Epidermal melanocyte (primary cell): ENCODE results near the gene TP53BP2.

Experiments used
- DNase-seq: peaks from one replicate; pipeline ENCODE4 v3.0.0; 2011; ENCODE audit warnings: low spot score; ENCODE audit not compliant: insufficient read length

Gene TP53BP2

DNA sequence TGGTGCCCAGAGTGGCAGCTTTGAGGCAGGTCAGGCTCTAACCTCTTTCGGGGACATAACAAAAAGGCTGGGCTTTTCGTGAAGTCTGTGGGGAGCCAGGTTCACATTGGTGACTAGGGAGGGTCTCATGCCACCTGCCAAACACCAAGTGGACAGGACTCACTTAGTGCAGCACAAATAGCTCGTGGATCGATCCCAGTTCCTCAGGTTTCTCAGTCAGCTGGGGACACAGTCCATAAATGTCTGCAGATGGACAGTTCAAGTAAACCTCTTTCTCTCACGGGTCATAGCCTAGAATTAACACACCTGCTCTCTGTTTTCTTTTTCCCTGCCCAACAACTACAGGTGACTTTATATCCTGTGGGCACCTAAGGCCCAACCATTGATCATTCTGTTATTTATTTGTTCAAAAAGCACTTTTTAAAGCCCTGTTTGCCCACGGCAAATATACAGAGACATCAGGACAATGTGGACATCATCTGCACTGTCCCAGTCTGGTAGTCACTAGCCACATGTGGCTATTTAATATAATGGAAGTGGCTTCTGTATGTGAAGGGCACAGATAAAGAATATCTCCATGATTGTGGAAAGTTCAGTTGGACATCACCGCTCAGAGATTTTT, 79.9 kb downstream of the TP53BP2 start:
- DNase-seq, result no peak

DNA sequence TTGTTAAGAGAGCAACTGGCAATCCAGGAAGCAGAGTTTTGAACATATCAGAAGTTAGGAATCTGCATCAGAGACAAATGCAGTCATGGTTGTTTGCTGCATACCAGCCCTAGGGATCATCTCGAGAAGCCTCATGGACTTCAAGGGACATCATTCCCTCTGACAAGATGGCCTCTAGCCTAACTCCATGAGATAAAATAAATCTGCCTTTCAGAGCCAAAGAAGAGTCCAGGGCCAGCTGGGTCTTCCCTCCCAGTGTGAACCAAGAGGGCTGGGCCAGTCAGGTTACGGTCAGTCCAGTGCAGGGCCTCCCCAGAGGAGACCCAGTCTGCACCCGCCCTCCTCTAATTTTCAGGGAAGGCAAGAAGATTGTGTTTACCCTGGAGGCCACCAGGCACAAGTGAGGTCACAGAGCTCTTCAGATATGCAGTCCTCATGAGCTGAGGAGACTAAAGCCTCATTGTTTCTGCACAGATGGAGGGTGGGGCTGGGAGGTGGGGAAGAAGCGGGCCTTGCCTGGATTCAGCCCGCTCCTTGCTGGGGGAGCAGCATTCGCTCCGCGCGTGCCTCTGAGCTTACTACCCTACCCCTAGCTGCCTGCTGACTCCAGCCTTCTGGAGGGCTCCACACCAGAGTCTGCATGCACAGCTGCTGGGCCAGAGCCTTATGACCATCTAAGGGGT, 80.6 kb downstream of the TP53BP2 start:
- peak; percentile 76 for DNase-seq

DNA sequence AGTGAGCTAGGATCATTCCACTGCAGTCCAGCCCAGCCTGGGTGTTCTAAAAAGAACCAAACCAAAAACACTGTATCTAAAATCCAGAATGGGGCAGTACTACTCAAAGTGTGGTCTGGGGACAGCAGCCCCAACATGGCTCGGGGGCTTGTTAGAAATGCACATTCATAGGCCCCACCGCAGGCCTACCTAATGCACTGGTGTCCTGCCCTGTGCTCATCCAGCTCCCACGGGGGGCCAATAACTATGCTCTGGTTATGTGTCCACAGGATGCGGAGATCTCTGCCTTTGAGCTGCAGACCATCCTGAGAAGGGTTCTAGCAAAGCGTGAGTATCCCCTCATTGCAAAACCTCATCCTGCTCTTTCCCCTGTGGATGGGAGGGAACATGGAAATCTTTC, 81.9 kb downstream of the TP53BP2 start:
- DNase-seq, result no peak

DNA sequence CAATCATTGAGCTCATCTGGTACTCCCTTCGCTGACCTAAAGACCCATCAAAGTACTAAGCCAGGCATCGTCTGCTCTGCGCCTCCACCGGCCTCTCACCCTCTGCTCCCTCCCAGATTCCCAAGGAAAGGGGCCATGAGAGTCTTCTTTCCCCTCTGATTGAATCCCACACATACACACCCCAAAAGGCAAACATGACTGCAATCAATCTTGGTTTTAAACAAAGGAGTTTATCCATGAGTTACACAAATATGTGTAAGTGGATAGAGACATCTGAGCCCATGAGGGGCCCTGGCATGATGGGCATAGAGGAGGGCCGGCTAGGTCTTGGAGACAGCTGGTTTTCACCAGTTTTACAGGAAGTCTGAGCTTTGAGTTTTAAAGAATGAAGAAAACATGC, 82.5 kb downstream of the TP53BP2 start:
- no peak for DNase-seq

DNA sequence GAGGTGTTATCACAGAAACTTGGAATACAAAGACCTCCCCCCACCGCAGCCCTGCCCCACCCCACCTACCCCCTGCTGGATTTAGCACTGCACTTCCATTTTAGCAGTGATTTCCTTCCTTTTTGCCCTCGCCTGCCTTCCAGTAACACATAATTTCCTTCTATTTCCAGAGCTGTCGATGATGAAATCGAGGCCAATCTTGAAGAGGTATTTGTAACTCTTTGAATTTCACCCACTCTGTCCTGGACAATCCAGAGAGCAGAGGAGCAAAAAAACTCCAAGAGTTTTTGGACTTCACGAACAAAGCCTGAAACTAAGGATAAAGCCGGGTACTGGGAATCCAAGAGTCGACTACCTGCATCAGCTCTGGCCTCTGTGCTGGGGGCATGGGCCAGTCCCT, 84.3 kb downstream of the TP53BP2 start:
- no peak for DNase-seq

DNA sequence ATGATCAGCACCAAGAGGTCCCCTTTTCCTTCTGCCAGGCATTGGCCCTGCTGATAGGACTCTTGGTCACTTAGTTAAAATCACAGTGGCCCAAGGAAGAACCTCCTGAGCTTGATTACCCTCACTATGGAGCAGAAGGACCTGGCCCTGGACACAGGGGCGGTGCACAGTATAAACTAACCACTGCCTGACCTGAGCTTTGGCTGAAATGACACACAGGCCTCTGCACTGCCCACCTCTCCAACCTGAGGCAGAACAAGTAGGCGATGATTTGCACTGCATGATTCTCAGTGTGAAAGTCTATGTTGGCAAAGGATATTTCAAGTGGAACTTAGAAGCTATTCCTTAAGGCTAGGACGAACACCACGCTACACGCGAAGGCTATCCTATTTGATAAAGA, 84.9 kb downstream of the TP53BP2 start:
- DNase-seq, result no peak

DNA sequence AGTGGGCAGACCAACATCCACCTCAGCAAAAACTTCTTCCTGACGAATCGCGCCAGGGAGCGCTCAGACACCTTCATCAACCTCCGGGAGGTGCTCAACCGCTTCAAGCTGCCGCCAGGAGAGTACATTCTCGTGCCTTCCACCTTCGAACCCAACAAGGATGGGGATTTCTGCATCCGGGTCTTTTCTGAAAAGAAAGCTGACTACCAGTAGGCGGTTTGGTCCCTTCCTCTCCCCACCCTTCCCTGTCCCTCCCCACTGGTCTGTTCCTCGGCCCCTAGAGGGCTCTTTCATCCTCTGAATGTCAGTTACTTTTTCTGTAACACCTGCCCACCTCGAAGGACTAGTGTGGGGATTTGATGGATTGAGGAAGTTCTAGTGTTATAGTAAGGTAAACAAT, 86.5 kb downstream of the TP53BP2 start:
- no peak for DNase-seq

DNA sequence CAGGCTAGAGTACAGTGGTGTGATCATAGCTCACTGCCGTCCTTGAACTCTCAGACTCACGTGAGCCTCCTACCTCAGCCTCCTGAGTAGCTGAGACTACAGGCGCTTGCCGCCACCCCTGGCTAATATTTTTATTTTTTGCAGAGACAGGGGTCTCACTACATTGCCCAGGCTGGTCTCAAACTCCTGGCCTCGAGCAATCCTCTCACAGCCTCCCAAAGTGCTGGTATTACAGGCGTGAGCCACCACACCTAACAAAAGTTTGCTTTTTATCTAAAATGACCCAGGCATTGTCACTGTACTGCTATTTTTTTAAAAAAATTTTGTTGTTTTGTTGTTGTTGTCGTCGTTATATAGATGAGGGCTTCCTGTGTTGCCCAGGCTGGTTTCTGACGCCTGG, 87.0 kb downstream of the TP53BP2 start:
- no peak for DNase-seq

DNA sequence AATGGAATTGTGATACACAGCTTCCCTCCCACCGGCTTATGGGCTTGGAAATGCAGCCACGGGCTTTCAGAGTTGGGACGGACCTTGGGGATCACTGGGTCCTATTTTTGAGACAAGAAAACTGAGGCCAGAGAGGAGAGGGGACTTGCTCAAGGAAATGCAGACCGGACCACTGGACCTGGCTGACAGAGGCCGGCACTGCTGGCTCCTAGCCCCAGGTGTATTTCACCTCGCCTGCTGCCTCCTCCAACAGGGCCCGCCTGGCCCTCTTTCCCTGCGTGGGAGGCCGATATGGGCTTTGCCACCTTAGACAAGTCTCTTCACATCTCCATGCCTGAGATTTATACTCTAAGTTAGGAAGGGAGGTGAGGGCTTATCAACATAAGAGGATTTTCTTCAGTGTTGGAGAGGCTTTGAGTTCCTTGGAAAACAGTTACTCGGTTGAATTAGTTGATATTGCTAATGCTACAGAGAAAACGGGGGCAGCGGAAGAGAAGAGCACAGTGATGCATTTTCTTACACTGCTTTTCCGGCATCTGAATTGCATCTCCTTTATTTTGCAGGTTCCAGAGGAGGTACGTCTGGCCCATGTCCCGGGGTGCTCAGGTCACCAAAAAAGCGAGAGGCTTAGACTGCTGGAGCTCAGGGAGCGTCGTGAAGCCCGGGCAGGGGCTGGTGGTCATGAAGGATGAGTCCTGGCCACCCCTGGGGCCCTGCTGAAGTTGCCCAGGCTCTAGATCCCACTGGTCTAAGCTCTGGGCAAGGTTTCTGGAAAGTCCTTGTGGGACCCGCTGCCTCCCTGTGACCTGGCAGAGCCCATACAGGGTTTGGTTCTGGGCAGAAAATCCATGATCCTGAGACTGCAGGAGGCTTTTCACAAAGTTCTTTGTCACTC, 88.7 kb downstream of the TP53BP2 start:
- DNase-seq, result no peak

DNA sequence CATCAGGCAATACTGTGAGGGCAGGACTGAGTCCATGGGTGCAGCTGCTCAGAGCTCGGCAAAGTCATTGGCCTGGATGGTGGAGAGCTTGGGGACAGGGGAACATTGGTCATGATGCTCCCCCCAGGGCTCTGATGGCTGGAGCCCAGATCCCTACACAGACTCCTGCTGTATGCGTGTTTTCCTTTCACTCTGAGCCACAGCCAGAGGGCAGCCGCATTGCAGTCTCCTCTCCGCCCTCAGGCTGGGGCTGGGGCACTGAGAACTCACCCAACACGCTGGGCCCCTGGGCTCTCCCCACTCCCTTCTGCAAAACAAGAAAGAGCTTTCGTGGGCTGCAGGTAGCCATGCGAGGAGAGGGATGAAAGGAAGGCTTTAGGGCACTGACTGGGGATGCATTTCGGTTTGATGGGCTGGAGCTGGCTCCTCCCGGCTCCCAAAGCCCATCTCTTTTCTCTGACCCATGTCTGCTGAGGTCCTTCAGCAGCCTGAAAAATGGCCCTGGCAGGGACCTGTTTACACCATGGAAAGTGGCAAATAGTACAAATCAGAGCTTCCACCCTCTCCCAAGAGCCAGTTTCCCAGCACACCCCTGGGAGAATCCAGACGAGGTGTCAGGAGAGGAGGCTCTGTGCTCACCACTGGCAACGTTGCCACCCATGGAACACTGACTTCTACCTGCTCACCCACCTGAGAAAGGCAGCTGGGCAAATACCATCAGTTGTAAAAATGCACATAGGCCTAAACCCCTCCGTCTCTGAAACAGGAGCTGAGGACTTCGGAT, 89.6 kb downstream of the TP53BP2 start:
- no peak for DNase-seq

DNA sequence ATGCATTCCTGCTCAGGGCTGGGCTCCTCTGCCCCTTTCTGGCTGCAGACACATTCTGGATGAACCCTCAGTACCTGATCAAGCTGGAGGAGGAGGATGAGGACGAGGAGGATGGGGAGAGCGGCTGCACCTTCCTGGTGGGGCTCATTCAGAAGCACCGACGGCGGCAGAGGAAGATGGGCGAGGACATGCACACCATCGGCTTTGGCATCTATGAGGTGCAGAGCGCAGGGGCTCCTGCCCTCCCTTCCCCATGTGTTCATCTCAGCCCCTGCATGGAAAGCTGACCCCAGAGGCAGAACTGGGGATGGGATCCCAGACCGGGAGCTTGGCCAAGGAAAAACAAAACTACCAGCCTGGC, 90.3 kb downstream of the TP53BP2 start:
- DNase-seq, result no peak

DNA sequence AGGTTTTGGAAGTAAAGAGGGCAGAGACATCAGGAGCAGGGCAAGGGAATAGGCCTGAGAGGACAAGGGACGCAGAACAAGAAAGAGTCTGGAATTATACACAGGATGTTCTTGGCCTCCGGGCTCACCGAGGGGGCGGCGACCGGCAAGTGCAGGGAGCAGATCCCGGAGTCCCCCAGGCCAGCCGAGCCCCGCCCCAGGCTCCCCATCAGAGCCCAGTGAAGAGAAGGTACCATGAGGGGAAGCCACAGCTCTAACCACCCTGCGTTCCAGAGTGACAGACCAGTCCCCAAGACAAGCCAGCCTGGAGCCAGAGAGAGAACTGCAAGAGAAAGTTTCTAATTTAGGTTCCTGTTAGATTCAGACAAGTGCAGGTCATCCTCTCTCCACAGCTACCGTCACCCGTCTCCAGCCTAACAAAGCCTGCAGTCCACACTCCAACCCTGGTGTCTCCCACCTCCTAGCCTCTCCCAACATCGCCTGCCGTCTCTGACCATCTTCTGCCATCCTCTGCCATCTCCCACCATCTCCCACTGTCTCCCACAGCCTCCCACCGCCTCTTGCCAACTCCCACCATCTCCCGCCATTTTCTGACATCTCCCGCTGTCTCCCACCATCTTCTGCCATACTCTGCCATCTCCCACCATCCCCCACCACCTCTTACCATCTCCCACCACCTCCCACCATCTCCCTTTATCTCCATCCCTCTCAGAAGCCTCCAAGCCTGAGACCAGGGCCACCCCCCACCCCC, 90.9 kb downstream of the TP53BP2 start:
- no peak for DNase-seq

DNA sequence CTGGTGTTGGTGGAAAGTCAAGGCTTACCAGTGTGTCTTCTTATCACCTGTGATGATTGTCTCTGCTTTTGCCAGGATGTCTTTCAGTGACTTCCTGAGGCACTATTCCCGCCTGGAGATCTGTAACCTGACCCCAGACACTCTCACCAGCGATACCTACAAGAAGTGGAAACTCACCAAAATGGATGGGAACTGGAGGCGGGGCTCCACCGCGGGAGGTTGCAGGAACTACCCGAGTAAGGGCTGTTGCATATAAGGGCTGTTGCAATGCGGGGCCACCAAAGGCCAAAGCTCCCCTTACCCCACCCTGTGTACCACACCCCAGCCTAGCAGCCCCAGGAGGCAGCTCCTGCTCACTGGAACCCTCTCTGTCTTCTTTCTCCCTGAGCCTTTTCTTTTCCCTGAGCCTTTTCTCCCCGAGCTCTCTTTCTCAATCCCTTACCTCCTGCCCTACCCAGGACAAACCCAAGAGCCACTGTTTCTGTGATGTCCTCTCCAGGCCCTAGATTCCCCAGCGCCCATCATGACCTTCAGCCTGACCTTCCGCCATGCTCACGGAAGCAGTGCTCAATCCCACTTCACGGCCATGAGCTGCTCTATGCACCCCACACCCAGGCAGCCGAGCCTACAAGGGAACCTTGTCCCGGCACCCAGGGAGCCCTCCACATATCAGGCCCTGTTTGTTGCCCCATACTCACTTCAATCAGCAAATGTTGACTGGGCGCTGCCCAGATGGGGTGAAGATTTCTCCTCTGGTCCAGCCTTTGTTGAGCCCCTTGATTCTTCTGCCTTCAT, 92.8 kb downstream of the TP53BP2 start:
- no peak for DNase-seq

DNA sequence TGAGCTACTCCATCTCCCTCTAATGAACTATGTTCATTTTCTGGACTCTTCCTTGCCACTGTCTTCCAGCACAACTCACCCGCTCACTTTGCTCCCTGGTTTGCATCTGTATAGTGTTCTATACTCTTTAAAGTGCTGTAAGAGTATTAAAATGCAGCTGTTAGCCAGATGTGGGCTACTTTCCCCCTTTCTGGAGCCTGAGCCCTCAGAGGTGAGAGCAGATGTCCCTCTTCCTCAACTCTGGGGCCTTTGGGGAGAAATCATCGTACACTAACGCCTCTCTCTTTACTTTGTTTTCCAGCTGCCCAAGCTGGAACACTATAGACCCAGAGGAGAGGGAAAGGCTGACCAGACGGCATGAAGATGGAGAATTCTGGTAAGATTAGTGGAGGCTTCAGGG, 94.1 kb downstream of the TP53BP2 start:
- no peak for DNase-seq

DNA sequence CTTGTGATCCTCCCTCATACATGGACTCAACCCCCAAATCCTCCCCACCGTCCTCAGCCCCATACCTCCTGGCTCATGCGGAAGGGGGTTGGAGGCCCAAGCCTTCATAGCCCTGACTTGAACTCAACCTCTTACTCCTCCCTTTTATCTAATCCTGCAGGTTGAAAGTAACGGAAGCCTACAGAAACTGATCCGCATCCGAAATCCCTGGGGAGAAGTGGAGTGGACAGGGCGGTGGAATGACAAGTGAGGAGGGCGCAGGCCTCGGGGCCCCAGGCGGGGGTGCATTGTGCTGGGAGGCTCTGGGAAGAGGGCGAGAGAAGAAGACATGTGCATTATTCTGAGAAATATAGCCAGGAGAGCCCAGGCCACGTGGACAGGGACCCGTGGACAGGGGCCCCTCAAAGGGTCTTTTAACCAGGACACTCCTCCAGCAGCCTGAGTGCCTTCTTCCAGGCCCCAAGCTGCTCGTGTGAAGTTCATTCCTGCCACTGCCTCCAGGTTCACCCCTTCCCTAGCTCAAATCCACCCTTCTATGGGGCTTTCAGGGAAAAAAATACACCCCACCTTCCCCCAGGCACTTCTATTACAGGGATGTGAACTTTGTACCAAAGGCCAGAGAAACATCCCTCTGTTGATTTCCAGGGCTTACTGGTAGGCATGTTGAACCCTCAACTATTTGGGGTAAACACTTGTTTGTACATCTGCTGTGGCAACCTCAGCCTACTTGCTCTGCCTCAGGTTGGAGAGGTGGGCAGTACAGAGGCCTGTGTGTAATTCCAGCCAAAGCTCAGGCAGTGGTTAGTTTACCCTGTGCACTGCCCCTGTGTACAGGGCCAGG, 94.8 kb downstream of the TP53BP2 start:
- no peak for DNase-seq

DNA sequence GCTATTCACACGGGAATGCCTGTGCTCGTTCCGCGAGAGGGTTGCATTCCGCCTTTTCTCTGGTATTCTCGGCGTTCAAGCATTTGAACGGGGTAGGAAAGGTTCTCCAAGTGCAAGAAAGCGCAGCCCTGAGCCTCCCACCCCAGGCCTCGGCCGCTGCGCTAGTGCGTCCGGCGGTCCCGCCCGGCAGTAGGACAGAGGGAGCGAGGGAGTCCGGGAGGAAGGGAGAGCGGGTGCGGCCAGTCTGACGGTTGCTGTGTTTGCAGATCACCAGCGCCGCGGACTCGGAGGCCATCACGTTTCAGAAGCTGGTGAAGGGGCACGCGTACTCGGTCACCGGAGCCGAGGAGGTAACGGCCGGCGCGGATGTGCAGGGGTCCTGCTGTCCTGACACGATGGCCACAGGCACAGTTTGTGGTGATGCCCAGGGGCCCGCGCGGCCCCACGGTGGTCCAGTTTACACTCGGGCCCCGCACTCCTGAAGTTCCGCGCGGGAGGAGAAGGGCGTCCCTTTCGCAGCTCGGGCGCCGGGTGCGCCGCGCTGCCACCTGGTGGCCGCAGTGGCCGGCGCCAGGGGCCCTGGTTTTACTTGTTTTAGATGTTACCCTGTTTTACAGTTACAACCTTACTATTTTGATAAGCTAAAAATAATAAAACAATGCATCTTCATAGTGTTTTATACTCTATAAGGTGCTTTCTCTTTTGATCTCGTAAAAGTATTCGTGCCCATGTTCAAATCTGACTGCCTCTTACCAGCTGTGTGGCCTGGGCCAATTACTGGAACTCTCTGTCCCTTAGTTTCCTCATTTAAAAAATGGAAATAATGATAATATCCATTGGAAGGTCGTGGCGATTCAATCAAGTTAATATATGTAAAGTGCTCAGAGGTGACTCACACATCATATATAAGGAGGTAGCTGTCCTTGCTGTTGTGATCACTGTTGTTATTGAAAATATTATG, 96.7 kb downstream of the TP53BP2 start:
- peak; percentile 56 for DNase-seq

DNA sequence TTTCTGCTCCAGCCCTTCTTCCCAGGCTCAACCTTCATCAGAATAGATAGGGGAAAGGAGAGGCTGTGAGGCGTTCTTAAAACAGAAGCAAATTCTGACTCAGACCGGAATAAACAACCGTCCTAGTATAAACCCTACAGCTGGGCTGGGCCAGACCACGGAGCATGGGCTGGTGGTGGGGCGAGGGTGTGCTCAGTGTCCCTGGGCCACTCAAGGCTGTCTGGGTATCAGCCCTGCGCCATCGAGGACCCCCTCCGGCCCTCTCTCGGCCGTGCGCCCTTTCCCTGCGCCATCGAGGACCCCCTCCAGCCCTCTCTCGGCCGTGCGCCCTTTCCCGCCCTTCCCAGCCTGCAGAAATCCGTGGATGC, 97.4 kb downstream of the TP53BP2 start:
- DNase-seq, result no peak

DNA sequence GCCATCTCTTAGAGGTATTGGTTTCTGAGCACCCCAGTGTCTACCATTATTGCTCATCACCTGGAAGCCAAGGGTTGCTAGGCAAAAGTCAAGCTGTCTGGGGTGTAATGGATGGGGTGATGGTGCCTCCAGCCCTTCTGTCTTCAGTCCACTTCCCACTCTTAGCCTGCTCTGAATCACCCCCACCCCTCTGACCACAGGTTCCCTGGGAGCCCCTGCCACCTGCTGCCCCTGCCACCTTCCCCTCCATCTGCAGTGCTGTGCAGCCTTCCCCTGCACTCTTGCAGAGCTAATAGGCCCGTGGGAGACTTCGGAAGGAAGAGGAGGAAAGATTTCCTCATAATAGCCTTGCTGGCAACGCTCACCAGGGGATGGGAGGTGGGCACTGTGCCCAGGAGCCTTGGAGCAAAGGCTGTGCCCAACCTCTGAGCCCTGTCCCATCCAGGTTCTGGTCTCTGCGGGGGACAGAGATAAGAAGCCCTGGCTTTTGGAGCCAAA, 97.9 kb downstream of the TP53BP2 start:
- no peak for DNase-seq
